ENCODE results near the gene SAMD10. TPM values are rescaled to one million over a fixed set of nuclear protein-coding genes. Genes with fewer than 3 reads are reported as not detected.
A peak's percentile ranks its signal among the peaks of the same experiment; 100 is the strongest.

Gene SAMD10
- total and polyA plus RNA-seq, 2 of the 8 experiments (the other 6 are each of a cell fraction or from before 2014, with no cell fraction given): 3.0 to 5.2 TPM

DNA sequence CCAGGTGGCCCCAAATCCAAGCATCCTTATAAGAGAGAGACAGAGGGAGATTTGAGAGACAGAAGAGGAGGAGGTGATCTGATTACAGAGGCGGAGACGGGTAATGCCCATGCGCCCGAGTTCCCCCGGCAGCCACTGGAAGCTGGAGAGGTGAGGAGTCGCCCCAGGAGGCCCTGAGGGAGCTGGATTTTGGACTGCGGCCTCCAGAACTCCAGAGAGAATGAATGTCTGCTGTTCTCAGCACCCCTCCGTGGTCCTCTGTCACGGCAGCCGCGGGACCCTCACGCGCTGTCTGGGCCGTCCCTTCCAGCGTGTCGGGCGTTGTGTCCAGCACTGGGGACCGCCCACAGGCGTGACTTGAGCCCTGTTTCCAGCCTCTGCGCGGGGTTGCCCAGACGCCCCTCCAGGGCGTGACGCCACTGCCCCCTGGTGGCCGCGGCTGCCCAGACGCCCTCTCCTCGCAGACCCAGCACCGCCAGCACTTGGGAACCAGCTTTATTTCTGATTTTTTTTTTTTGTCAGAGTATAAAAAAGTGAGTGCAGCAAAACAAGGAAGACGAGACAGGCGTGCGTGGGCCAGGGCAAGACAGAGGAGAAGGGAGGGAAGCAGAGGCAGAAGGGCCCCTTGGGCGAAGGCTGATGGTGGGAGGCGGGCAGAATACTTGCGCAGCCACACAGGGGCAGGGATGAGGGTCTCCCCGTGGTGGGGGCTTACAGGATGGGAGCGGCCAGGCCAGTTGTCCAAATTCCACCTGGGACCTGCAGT, 5.6 kb downstream of the SAMD10 start (continued):
- TF ChIP-seq, protein P1, sequence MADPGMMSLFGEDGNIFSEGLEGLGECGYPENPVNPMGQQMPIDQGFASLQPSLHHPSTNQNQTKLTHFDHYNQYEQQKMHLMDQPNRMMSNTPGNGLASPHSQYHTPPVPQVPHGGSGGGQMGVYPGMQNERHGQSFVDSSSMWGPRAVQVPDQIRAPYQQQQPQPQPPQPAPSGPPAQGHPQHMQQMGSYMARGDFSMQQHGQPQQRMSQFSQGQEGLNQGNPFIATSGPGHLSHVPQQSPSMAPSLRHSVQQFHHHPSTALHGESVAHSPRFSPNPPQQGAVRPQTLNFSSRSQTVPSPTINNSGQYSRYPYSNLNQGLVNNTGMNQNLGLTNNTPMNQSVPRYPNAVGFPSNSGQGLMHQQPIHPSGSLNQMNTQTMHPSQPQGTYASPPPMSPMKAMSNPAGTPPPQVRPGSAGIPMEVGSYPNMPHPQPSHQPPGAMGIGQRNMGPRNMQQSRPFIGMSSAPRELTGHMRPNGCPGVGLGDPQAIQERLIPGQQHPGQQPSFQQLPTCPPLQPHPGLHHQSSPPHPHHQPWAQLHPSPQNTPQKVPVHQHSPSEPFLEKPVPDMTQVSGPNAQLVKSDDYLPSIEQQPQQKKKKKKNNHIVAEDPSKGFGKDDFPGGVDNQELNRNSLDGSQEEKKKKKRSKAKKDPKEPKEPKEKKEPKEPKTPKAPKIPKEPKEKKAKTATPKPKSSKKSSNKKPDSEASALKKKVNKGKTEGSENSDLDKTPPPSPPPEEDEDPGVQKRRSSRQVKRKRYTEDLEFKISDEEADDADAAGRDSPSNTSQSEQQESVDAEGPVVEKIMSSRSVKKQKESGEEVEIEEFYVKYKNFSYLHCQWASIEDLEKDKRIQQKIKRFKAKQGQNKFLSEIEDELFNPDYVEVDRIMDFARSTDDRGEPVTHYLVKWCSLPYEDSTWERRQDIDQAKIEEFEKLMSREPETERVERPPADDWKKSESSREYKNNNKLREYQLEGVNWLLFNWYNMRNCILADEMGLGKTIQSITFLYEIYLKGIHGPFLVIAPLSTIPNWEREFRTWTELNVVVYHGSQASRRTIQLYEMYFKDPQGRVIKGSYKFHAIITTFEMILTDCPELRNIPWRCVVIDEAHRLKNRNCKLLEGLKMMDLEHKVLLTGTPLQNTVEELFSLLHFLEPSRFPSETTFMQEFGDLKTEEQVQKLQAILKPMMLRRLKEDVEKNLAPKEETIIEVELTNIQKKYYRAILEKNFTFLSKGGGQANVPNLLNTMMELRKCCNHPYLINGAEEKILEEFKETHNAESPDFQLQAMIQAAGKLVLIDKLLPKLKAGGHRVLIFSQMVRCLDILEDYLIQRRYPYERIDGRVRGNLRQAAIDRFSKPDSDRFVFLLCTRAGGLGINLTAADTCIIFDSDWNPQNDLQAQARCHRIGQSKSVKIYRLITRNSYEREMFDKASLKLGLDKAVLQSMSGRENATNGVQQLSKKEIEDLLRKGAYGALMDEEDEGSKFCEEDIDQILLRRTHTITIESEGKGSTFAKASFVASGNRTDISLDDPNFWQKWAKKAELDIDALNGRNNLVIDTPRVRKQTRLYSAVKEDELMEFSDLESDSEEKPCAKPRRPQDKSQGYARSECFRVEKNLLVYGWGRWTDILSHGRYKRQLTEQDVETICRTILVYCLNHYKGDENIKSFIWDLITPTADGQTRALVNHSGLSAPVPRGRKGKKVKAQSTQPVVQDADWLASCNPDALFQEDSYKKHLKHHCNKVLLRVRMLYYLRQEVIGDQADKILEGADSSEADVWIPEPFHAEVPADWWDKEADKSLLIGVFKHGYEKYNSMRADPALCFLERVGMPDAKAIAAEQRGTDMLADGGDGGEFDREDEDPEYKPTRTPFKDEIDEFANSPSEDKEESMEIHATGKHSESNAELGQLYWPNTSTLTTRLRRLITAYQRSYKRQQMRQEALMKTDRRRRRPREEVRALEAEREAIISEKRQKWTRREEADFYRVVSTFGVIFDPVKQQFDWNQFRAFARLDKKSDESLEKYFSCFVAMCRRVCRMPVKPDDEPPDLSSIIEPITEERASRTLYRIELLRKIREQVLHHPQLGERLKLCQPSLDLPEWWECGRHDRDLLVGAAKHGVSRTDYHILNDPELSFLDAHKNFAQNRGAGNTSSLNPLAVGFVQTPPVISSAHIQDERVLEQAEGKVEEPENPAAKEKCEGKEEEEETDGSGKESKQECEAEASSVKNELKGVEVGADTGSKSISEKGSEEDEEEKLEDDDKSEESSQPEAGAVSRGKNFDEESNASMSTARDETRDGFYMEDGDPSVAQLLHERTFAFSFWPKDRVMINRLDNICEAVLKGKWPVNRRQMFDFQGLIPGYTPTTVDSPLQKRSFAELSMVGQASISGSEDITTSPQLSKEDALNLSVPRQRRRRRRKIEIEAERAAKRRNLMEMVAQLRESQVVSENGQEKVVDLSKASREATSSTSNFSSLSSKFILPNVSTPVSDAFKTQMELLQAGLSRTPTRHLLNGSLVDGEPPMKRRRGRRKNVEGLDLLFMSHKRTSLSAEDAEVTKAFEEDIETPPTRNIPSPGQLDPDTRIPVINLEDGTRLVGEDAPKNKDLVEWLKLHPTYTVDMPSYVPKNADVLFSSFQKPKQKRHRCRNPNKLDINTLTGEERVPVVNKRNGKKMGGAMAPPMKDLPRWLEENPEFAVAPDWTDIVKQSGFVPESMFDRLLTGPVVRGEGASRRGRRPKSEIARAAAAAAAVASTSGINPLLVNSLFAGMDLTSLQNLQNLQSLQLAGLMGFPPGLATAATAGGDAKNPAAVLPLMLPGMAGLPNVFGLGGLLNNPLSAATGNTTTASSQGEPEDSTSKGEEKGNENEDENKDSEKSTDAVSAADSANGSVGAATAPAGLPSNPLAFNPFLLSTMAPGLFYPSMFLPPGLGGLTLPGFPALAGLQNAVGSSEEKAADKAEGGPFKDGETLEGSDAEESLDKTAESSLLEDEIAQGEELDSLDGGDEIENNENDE (IDR thresholded peaks at IDR 0.05; ENCODE audit: insufficient replicate concordance, low read length): no peak
- no peak for TF ChIP-seq TAF1 (IDR thresholded peaks at IDR 0.05; ENCODE audit: low read depth, low read length)
- no peak for TF ChIP-seq TEAD4 (IDR thresholded peaks at IDR 0.05; ENCODE audit: low read depth, low read length)
- 0 out of 2 replicates have a peak, but pooled peaks have one; percentile 14 for TF ChIP-seq PHF8 (conservative IDR thresholded peaks at IDR 0.05; ENCODE audit: low read depth, low read length)
- no peak for TF ChIP-seq NANOG (IDR thresholded peaks at IDR 0.05; ENCODE audit: insufficient read depth, low read depth, low read length, poor library complexity, severe bottlenecking)
- TF ChIP-seq POLR2AphosphoS5 (IDR thresholded peaks at IDR 0.05; ENCODE audit: low read depth, low read length): no peak
- TF ChIP-seq FOSL1 (IDR thresholded peaks at IDR 0.05; ENCODE audit: insufficient read depth, low read depth, low read length): no peak
- no peak for TF ChIP-seq ASH2L (IDR thresholded peaks at IDR 0.05; ENCODE audit: low read length)
- TF ChIP-seq RXRA (IDR thresholded peaks at IDR 0.05; ENCODE audit: insufficient read depth, low read depth, low read length): no peak
- TF ChIP-seq RFX5 (IDR thresholded peaks at IDR 0.05; ENCODE audit: borderline replicate concordance, low read depth, low read length): no peak
- no peak for TF ChIP-seq BACH1 (IDR thresholded peaks at IDR 0.05; ENCODE audit: low read length)

Data from H1 (cell line).